Measurements from ENCODE around the gene NFATC3. TPM values are rescaled to one million over a fixed set of nuclear protein-coding genes. Genes with fewer than 3 reads are reported as not detected.

NFATC3 gene
- total and polyA plus RNA-seq, 2 experiments from 2014 or later = 13.1 to 35.9 TPM

DNA sequence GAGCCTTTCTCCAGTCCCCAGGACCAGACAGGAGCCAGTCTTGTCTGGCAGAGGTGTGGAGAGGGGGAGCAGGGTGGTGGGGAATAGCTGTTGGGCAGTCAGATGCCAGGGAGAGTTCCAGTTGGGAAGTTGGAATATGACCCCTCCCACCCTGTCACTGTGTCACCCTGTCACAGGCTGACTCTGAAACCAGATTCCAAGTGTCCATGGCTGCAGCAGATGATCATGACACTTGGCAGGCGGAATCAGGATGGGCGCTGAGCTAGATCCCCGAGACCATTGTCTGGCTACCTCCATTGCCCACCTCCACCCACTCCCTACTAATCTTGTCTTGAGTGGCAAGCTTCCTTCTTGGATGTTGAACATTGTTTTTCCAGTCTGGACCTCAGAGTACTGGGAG lies 9.2 kb upstream of the NFATC3 start:
- no peak overlapping the region for H3K27ac ChIP-seq
- H3K9me2 ChIP-seq (replicated peaks; ENCODE audit: insufficient read depth) = no peaks in the 10 kb centered on the region
- TF ChIP-seq EZH2 (IDR thresholded peaks at IDR 0.05; ENCODE audit: borderline replicate concordance) (no peak), EZH2phosphoT487 (IDR thresholded peaks at IDR 0.05; ENCODE audit: low read depth, severe bottlenecking, unreplicated experiment) (no peak)
- TF ChIP-seq, protein P1, sequence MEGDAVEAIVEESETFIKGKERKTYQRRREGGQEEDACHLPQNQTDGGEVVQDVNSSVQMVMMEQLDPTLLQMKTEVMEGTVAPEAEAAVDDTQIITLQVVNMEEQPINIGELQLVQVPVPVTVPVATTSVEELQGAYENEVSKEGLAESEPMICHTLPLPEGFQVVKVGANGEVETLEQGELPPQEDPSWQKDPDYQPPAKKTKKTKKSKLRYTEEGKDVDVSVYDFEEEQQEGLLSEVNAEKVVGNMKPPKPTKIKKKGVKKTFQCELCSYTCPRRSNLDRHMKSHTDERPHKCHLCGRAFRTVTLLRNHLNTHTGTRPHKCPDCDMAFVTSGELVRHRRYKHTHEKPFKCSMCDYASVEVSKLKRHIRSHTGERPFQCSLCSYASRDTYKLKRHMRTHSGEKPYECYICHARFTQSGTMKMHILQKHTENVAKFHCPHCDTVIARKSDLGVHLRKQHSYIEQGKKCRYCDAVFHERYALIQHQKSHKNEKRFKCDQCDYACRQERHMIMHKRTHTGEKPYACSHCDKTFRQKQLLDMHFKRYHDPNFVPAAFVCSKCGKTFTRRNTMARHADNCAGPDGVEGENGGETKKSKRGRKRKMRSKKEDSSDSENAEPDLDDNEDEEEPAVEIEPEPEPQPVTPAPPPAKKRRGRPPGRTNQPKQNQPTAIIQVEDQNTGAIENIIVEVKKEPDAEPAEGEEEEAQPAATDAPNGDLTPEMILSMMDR (IDR thresholded peaks at IDR 0.05; ENCODE audit: poor library complexity) = no peak
- no peaks in the 10 kb centered on the region for H3K9me3 ChIP-seq (ENCODE audit: low read depth)
- H3K4me3 ChIP-seq = no peak overlapping the region
- H3K4me2 ChIP-seq = no peak overlapping the region
- H3K27me3 ChIP-seq = no peaks in the 10 kb centered on the region
- H3K79me2 ChIP-seq = no peaks in the 10 kb centered on the region
- 96% methylated on average over 3 of the region's 3 CpGs for WGBS (ENCODE audit: low lambda C conversion rate, missing lambda C conversion rate)
- H2AFZ ChIP-seq = no peak overlapping the region
- no peaks in the 10 kb centered on the region for H4K20me1 ChIP-seq (ENCODE audit: insufficient read depth, poor library complexity, severe bottlenecking)
- H3K4me1 ChIP-seq (ENCODE audit: insufficient read depth) = peaks cover 10% of the 10 kb centered on the region
- H3K36me3 ChIP-seq (replicated peaks; ENCODE audit: insufficient read depth, low read depth) = no peaks in the 10 kb centered on the region
- no peak for DNase-seq (ENCODE audit: low spot score)

DNA sequence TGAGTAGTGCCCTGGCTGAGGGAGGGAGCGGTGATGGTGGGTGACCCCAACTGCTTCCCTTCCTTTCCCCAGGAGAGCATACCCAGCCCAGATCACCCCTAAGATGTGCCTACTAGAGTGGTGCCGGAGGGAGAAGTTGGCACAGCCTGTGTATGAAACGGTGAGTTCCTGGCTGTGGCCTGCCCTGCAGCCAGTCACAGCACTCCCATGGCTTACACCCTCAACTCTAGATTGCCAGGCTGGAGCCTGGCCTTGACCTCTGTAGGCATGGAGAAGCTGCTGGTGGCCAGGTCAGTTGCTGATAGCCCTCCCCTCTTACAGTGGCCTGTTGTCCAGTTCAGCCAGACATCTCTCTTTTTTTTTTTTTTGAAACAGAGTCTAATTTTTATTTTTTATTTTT lies 8.6 kb upstream of the NFATC3 start:
- Histone ChIP-seq H3K4me2 (no peak overlapping the region), H3K4me1 (ENCODE audit: insufficient read depth) (peaks cover 10% of the 10 kb centered on the region), H3K79me2 (no peaks in the 10 kb centered on the region), H3K9me3 (ENCODE audit: low read depth) (no peaks in the 10 kb centered on the region), H2AFZ (no peak overlapping the region), H3K27me3 (no peaks in the 10 kb centered on the region), H4K20me1 (ENCODE audit: insufficient read depth, poor library complexity, severe bottlenecking) (no peaks in the 10 kb centered on the region), H3K4me3 (no peak overlapping the region), H3K27ac (no peak overlapping the region), H3K36me3 (replicated peaks; ENCODE audit: insufficient read depth, low read depth) (no peaks in the 10 kb centered on the region), H3K9me2 (replicated peaks; ENCODE audit: insufficient read depth) (no peaks in the 10 kb centered on the region)
- no peak for DNase-seq (ENCODE audit: low spot score)
- WGBS (ENCODE audit: low lambda C conversion rate, missing lambda C conversion rate) = 100% methylated on average over 3 of the region's 3 CpGs
- TF ChIP-seq EZH2 (IDR thresholded peaks at IDR 0.05; ENCODE audit: borderline replicate concordance) = no peak
- no peak for TF ChIP-seq EZH2phosphoT487 (IDR thresholded peaks at IDR 0.05; ENCODE audit: low read depth, severe bottlenecking, unreplicated experiment)
- TF ChIP-seq, protein P1 (IDR thresholded peaks at IDR 0.05; ENCODE audit: poor library complexity) = no peak

DNA sequence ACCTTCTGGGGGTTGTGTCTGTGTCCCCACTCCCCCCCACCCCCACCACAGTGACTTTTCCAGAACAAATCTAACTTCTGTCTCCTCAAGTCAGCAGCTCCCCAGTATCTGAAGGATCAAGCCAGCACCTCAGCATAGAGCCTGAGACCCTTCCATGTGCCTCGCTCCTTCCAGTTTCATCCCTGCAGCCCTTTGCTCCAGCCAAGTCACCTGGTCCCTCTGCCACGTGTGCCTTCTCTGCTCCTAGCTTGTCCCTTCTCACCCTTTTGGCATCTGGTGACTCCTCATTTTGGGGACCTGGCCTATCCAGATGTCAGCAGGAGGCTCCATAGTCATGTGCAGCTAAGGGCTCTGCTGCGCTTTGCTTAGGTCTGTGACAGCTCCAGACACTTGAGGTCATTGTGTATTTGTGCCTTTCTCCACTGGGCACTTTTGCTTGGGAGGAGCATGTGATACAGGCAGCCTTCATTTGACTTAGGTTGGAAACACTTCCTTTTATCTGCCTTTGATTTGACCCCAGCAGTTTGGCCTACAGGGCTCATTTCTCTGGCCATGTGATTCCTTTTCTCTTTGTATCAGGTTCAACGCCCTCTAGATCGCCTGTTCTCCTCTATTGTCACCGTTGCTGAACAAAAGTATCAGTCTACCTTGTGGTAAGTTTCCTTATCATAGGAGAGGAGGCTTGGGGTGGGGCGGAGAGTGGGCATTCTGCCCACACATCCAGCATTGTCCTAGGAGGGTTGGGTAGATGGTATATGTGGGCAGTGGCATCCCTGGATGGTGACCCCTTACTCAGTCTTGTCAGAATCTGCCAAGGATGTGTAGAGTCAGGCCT lies 7.1 kb upstream of the NFATC3 start:
- H3K27me3 ChIP-seq = no peaks in the 10 kb centered on the region
- H3K27ac ChIP-seq = no peak overlapping the region

More for the DNA sequence above, 7.1 kb upstream of the NFATC3 start:
- DNase-seq (ENCODE audit: low spot score) = no peak
- Histone ChIP-seq H3K4me3 (no peak overlapping the region), H3K4me1 (ENCODE audit: insufficient read depth) (peaks cover 10% of the 10 kb centered on the region), H3K9me3 (ENCODE audit: low read depth) (no peaks in the 10 kb centered on the region), H3K79me2 (no peaks in the 10 kb centered on the region), H3K9me2 (replicated peaks; ENCODE audit: insufficient read depth) (no peaks in the 10 kb centered on the region), H3K4me2 (no peak overlapping the region), H3K36me3 (replicated peaks; ENCODE audit: insufficient read depth, low read depth) (no peaks in the 10 kb centered on the region), H4K20me1 (ENCODE audit: insufficient read depth, poor library complexity, severe bottlenecking) (no peaks in the 10 kb centered on the region), H2AFZ (no peak overlapping the region)
- TF ChIP-seq, protein P1 (IDR thresholded peaks at IDR 0.05; ENCODE audit: poor library complexity) = no peak
- no peak for TF ChIP-seq EZH2 (IDR thresholded peaks at IDR 0.05; ENCODE audit: borderline replicate concordance)
- TF ChIP-seq EZH2phosphoT487 (IDR thresholded peaks at IDR 0.05; ENCODE audit: low read depth, severe bottlenecking, unreplicated experiment) = no peak
- 86% methylated on average over 7 of the region's 7 CpGs for WGBS (ENCODE audit: low lambda C conversion rate, missing lambda C conversion rate)
